PC-9 (cell line): ENCODE data around the gene TMEM14A. TPM values are rescaled to one million over a fixed set of nuclear protein-coding genes. Genes with fewer than 3 reads are reported as not detected.
"Not testable (repeated sequence)": the region's sequence is repeated elsewhere in the genome, so short reads cannot be mapped to it uniquely, and the experiment has no call there.

Source experiments
- BruUV-seq: library from RNA; stranded (reverse); fragments of 400-500 nt; replicated peaks from 2 replicates; lab custom pipeline; 2021; lab: Mats Ljungman, UMichigan
- CTCF ChIA-PET: fragments of 300-600 bp; sonication (Branson Sonifier 250); formaldehyde crosslinking; loops from one replicate; lab custom pipeline; 2022; ENCODE audit warnings: antibody characterized with exemption; lab: Charles Lee
- POLR2A ChIA-PET: fragments of 300-600 bp; sonication (Branson Sonifier 250); formaldehyde crosslinking; loops from one replicate; lab custom pipeline; 2022; ENCODE audit warnings: antibody characterized with exemption; ENCODE audit not compliant: unreplicated experiment; lab: Charles Lee
- DNase-seq, 2 experiments: peaks; one replicate each; pipeline versions ENCODE4 v3.0.0 to v3.0.0-alpha.2; 2015 to 2022; ENCODE audit warnings: mixed read lengths in 1 of 2
- H2AFZ ChIP-seq: fragments of 200-600 bp; sonication (generic); 2 replicates; pipeline ENCODE4 v1.8.1; 2017; ENCODE audit warnings: antibody characterized with exemption
- H3F3A ChIP-seq: fragments of 200-600 bp; sonication (generic); 2 replicates; pipeline ENCODE4 v1.8.1; 2017; ENCODE audit warnings: antibody characterized with exemption, mild to moderate bottlenecking, low read depth; ENCODE audit not compliant: insufficient read depth
- H3K27ac ChIP-seq: fragments of 200-600 bp; sonication (generic); 2 replicates; pipeline ENCODE4 v1.6.1; 2016; ENCODE audit warnings: mixed run types
- H3K27me3 ChIP-seq: fragments of 200-600 bp; sonication (generic); 2 replicates; pipeline ENCODE4 v1.6.1; 2016; ENCODE audit warnings: low read depth, mixed run types; ENCODE audit not compliant: insufficient read depth
- H3K36me3 ChIP-seq: fragments of 200-600 bp; sonication (generic); 2 replicates; pipeline ENCODE4 v1.6.1; 2016; ENCODE audit warnings: low read depth, mixed run types
- H3K4me1 ChIP-seq: fragments of 200-600 bp; sonication (generic); replicated peaks from 2 replicates; pipeline ENCODE4 v1.6.1; 2016; ENCODE audit warnings: mixed run types; ENCODE audit not compliant: insufficient read depth
- H3K4me2 ChIP-seq: fragments of 200-600 bp; sonication (generic); 2 replicates; pipeline ENCODE4 v1.6.1; 2017; ENCODE audit warnings: mixed run types
- H3K4me3 ChIP-seq: fragments of 200-600 bp; sonication (generic); 2 replicates; pipeline ENCODE4 v1.6.1; 2016; ENCODE audit warnings: mixed run types
- H3K79me2 ChIP-seq: fragments of 200-600 bp; sonication (generic); 2 replicates; pipeline ENCODE4 v1.6.1; 2017; ENCODE audit warnings: low read depth, mixed run types
- H3K9me2 ChIP-seq: fragments of 200-600 bp; sonication (generic); 2 replicates; pipeline ENCODE4 v1.8.1; 2017; ENCODE audit warnings: mild to moderate bottlenecking; ENCODE audit not compliant: insufficient read depth
- H3K9me3 ChIP-seq: fragments of 200-600 bp; sonication (generic); 2 replicates; pipeline ENCODE4 v1.8.1; 2016; ENCODE audit warnings: low read depth; ENCODE audit not compliant: insufficient read depth
- H4K20me1 ChIP-seq: fragments of 200-600 bp; sonication (generic); 2 replicates; pipeline ENCODE4 v1.8.1; 2017; ENCODE audit not compliant: insufficient read depth
- EZH2 ChIP-seq: fragments of 200-600 bp; sonication (generic); IDR thresholded peaks from 2 replicates; pipeline ENCODE4 v1.8.0; 2017; ENCODE audit warnings: antibody characterized with exemption, low read depth
- intact Hi-C: fragments of 100-400 bp; cut with micrococcal nuclease; formaldehyde crosslinking; loops from one replicate; pipeline ENCODE4 v1.10.0; 2022; ENCODE audit not compliant: unreplicated experiment
- total RNA-seq: library from RNA; stranded (reverse); gene quantifications from 2 replicates; pipeline ENCODE4 v1.2.3, GENCODE V29; 2021
- TF ChIP-seq, protein P1 (sequence below): fragments of 200-600 bp; sonication (generic); conservative IDR thresholded peaks from 2 replicates; pipeline ENCODE4 v1.6.1; 2017; ENCODE audit warnings: mixed run types, antibody characterized with exemption, mild to moderate bottlenecking, moderate library complexity

TMEM14A gene
- total RNA-seq, 1 experiment from 2014 or later: 75.2 TPM

- intact Hi-C loops: no loop called here
- ChIA-PET POLR2A (no interaction called here), CTCF (interaction anchor here (0.6 kb wide), 1 partner anchor 146 kb away, joined by 4 read pairs; no protein-coding TSS in a partner anchor)
- Histone ChIP-seq H3K4me2 (no peak overlapping the region), H3K9me3 (no peaks in the 10 kb centered on the region), H3K27ac (no peak overlapping the region), H3K27me3 (no peaks in the 10 kb centered on the region), H3K9me2 (no peaks in the 10 kb centered on the region), H4K20me1 (no peaks in the 10 kb centered on the region), H2AFZ (no peak overlapping the region), H3K4me3 (no peak overlapping the region), H3K4me1 (no peaks in the 10 kb centered on the region), H3K79me2 (no peaks in the 10 kb centered on the region), H3K36me3 (no peaks in the 10 kb centered on the region), H3F3A (no peaks in the 10 kb centered on the region)
- no peak for DNase-seq
- no peak for TF ChIP-seq EZH2
- TF ChIP-seq, protein P1, sequence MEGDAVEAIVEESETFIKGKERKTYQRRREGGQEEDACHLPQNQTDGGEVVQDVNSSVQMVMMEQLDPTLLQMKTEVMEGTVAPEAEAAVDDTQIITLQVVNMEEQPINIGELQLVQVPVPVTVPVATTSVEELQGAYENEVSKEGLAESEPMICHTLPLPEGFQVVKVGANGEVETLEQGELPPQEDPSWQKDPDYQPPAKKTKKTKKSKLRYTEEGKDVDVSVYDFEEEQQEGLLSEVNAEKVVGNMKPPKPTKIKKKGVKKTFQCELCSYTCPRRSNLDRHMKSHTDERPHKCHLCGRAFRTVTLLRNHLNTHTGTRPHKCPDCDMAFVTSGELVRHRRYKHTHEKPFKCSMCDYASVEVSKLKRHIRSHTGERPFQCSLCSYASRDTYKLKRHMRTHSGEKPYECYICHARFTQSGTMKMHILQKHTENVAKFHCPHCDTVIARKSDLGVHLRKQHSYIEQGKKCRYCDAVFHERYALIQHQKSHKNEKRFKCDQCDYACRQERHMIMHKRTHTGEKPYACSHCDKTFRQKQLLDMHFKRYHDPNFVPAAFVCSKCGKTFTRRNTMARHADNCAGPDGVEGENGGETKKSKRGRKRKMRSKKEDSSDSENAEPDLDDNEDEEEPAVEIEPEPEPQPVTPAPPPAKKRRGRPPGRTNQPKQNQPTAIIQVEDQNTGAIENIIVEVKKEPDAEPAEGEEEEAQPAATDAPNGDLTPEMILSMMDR: no peak
- no TSS peak for BruUV-seq
Observed at GRCh38 chr6:52653151-52653550, 17.8 kb upstream of the TMEM14A start.

- CTCF ChIA-PET: no interaction called here
- intact Hi-C loops: no loop called here
- no peaks in the 10 kb centered on the region for H4K20me1 ChIP-seq
- H3K9me2 ChIP-seq: no peaks in the 10 kb centered on the region
- no TSS peak for BruUV-seq
- H2AFZ ChIP-seq: no peak overlapping the region
- no peaks in the 10 kb centered on the region for H3K36me3 ChIP-seq
- no peaks in the 10 kb centered on the region for H3K27me3 ChIP-seq
- H3K4me2 ChIP-seq: no peak overlapping the region
- no peaks in the 10 kb centered on the region for H3F3A ChIP-seq
- no peak overlapping the region for H3K4me3 ChIP-seq
- H3K9me3 ChIP-seq: no peaks in the 10 kb centered on the region
- POLR2A ChIA-PET: no interaction called here
- H3K4me1 ChIP-seq: no peaks in the 10 kb centered on the region
- DNase-seq: no peak
- no peaks in the 10 kb centered on the region for H3K79me2 ChIP-seq
- TF ChIP-seq, protein P1: no peak
- TF ChIP-seq EZH2: no peak
- H3K27ac ChIP-seq: no peak overlapping the region
Observed at GRCh38 chr6:52654007-52654406, 16.9 kb upstream of the TMEM14A start.

DNA sequence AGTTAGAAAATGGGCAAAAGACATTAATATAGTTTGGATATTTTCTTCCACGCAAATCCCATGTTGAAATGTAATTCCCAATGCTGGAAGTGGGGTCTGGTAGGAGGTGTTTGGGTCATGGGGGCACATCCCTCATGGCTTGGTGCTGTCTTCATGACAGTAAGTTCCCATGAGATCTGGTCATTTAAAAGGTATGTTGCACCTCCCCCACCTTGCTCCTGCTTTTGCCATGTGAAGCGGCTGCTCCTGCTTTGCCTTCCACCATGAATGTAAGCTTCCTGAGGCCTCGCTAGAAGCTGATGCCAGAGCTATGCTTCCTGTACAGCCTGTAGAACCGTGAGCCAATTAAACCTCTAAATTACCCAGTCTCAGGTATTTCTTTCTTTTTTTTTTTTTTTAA lies 16.3 kb upstream of the TMEM14A start:
- H3K9me2 ChIP-seq: no peaks in the 10 kb centered on the region
- no peaks in the 10 kb centered on the region for H3K79me2 ChIP-seq
- no peak for TF ChIP-seq EZH2
- TF ChIP-seq, protein P1: no peak
- no peak overlapping the region for H3K4me3 ChIP-seq
- no peaks in the 10 kb centered on the region for H4K20me1 ChIP-seq
- H3K4me1 ChIP-seq: no peaks in the 10 kb centered on the region
- H3K27me3 ChIP-seq: no peaks in the 10 kb centered on the region
- DNase-seq: no peak
- H3K4me2 ChIP-seq: no peak overlapping the region
- H3F3A ChIP-seq: no peaks in the 10 kb centered on the region
- H3K36me3 ChIP-seq: no peaks in the 10 kb centered on the region
- BruUV-seq: no TSS peak
- H3K27ac ChIP-seq: no peak overlapping the region
- ChIA-PET POLR2A (no interaction called here), CTCF (no interaction called here)
- intact Hi-C loops: no loop called here
- H3K9me3 ChIP-seq: no peaks in the 10 kb centered on the region
- H2AFZ ChIP-seq: no peak overlapping the region

DNA sequence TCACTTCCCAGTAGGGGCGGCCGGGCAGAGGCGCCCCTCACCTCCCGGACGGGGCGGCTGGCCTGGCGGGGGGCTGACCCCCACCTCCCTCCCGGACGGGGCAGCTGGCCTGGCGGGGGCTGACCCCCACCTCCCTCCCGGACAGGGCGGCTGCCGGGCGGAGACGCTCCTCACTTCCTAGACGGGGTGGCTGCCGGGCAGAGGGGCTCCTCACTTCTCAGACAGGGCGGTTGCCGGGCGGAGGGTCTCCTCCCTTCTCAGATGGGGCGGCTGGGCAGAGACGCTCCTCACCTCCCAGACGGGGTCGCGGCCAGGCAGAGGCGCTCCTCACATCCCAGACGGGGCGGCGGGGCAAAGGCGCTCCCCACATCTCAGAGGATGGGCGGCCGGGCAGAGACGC lies 15.0 kb upstream of the TMEM14A start:
- H3K79me2 ChIP-seq, H3K36me3 ChIP-seq, BruUV-seq, H3K4me2 ChIP-seq, CTCF ChIA-PET, H2AFZ ChIP-seq, H3K9me2 ChIP-seq, H3K27me3 ChIP-seq, H3K4me3 ChIP-seq, intact Hi-C loops, H3K27ac ChIP-seq, H3K9me3 ChIP-seq, H3F3A ChIP-seq, POLR2A ChIA-PET, H4K20me1 ChIP-seq, DNase-seq, H3K4me1 ChIP-seq: not testable (repeated sequence)
